NB4 (cell line): ENCODE measurements around the gene ITGB1.

Experiments used
- DNase-seq: peaks from one replicate; pipeline ENCODE4 v3.0.0; 2010; ENCODE audit warnings: low read depth
- H3K4me3 ChIP-seq: one replicate; pipeline ENCODE4 v1.5.1; 2011; ENCODE audit warnings: mild to moderate bottlenecking, low read depth, low read length, moderate library complexity
- CTCF ChIP-seq: IDR thresholded peaks from one replicate; pipeline ENCODE4 v1.5.1; 2012; ENCODE audit warnings: low read depth, low read length
- MAX ChIP-seq: IDR thresholded peaks from 2 replicates; pipeline ENCODE4 v1.6.1; 2011; ENCODE audit warnings: low read depth, low read length
- MYC ChIP-seq: IDR thresholded peaks from 2 replicates; pipeline ENCODE4 v1.6.1; 2011; ENCODE audit warnings: low read depth, low read length
- POLR2A ChIP-seq: IDR thresholded peaks from 2 replicates; pipeline ENCODE4 v1.6.1; 2011; ENCODE audit warnings: mild to moderate bottlenecking; ENCODE audit not compliant: insufficient read length; ENCODE audit errors: extremely low read depth

Gene ITGB1

GRCh38 chr10:32887481-32887880 is 70.5 kb downstream of the ITGB1 start:
- DNase-seq, result no peak
- no peak overlapping the region for H3K4me3 ChIP-seq
- TF ChIP-seq POLR2A (no peak), MYC (no peak), MAX (no peak), CTCF (no peak)

GRCh38 chr10:32882076-32882475 is 76.0 kb downstream of the ITGB1 start:
- DNase-seq, result no peak
- no peak for TF ChIP-seq CTCF
- no peak for TF ChIP-seq MAX
- TF ChIP-seq POLR2A, result no peak
- no peak for TF ChIP-seq MYC
- no peak overlapping the region for H3K4me3 ChIP-seq

GRCh38 chr10:32878646-32879045 is 79.4 kb downstream of the ITGB1 start:
- no peak overlapping the region for H3K4me3 ChIP-seq
- no peak for TF ChIP-seq MAX
- TF ChIP-seq POLR2A, result no peak
- no peak for TF ChIP-seq CTCF
- TF ChIP-seq MYC, result no peak
- DNase-seq, result no peak

- no peak overlapping the region for H3K4me3 ChIP-seq
- no peak for DNase-seq
- no peak for TF ChIP-seq MYC
- no peak for TF ChIP-seq CTCF
- no peak for TF ChIP-seq MAX
- TF ChIP-seq POLR2A, result no peak
Measured at GRCh38 chr10:32877915-32878314, 80.1 kb downstream of the ITGB1 start.

GRCh38 chr10:32865170-32865569 is 92.9 kb downstream of the ITGB1 start:
- TF ChIP-seq POLR2A (no peak), MYC (no peak), MAX (no peak), CTCF (no peak)
- H3K4me3 ChIP-seq, result no peak overlapping the region
- DNase-seq, result no peak

GRCh38 chr10:32854435-32854834 is 103.6 kb downstream of the ITGB1 start:
- no peak for TF ChIP-seq POLR2A
- no peak for TF ChIP-seq MYC
- DNase-seq, result no peak

More at GRCh38 chr10:32854435-32854834, 103.6 kb downstream of the ITGB1 start:
- no peak overlapping the region for H3K4me3 ChIP-seq
